Osteocyte (in vitro differentiated cells): ENCODE results near the gene CLCA2. TPM values are rescaled to one million over a fixed set of nuclear protein-coding genes. Genes with fewer than 3 reads are reported as not detected.

Experiments
- DNase-seq: peaks from one replicate; pipeline ENCODE4 v3.0.0; 2021; ENCODE audit warnings: mixed read lengths; ENCODE audit not compliant: unreplicated experiment; ENCODE audit errors: extremely low spot score
- H3K27ac Mint-ChIP-seq: one replicate; pipeline ENCODE4 v1.8.0; 2021; ENCODE audit warnings: mild to moderate bottlenecking, mixed read lengths; ENCODE audit not compliant: unreplicated experiment
- H3K27me3 Mint-ChIP-seq: one replicate; pipeline ENCODE4 v1.8.0; 2021; ENCODE audit warnings: mixed read lengths; ENCODE audit not compliant: unreplicated experiment
- H3K36me3 Mint-ChIP-seq: one replicate; pipeline ENCODE4 v1.8.0; 2021; ENCODE audit warnings: mixed read lengths; ENCODE audit not compliant: unreplicated experiment
- H3K4me1 Mint-ChIP-seq: one replicate; pipeline ENCODE4 v1.8.0; 2021; ENCODE audit warnings: mixed read lengths; ENCODE audit not compliant: unreplicated experiment
- H3K4me3 Mint-ChIP-seq: one replicate; pipeline ENCODE4 v1.8.0; 2021; ENCODE audit warnings: mild to moderate bottlenecking, moderate library complexity, mixed read lengths; ENCODE audit not compliant: unreplicated experiment
- H3K9me3 Mint-ChIP-seq: one replicate; pipeline ENCODE4 v1.8.0; 2021; ENCODE audit warnings: mixed read lengths; ENCODE audit not compliant: unreplicated experiment
- total RNA-seq: library from RNA; stranded (reverse); gene quantifications from 2 replicates; pipeline ENCODE4 v1.2.1, GENCODE V29; 2021
- TF ChIP-seq, protein P1 (sequence below): fragments of 200-600 bp; sonication (generic); IDR thresholded peaks from 2 replicates; pipeline ENCODE4 v1.5.0; 2021; ENCODE audit warnings: antibody characterized with exemption, mild to moderate bottlenecking, moderate library complexity

Gene CLCA2
- total RNA-seq, 1 donor from 2014 or later, result 0.13 TPM

DNA sequence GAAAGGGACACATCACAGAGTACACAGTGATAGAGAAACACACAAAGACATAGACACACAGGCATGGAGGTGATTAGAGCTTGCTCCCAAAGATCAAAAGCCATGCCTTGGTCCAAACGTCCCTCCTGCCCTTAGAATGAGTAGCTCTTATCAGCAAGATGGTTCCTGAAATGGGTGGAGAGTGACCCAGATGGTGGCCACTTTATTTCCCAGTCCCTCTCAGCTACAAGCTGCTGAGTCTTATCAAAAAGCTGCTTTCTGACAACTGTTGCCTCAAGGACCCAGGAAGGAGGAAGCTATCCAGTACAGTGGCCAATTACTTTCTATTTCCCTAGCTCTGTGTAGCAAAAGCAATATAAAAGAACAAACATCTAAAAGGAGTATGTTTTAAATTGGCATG, 37.0 kb downstream of the CLCA2 start:
- H3K27ac Mint-ChIP-seq, result no peak overlapping the region
- H3K4me1 Mint-ChIP-seq, result no peaks in the 10 kb centered on the region
- H3K36me3 Mint-ChIP-seq, result no peaks in the 10 kb centered on the region
- H3K27me3 Mint-ChIP-seq, result peaks cover 13% of the 10 kb centered on the region
- no peak overlapping the region for H3K4me3 Mint-ChIP-seq
- no peaks in the 10 kb centered on the region for H3K9me3 Mint-ChIP-seq
- TF ChIP-seq, protein P1, sequence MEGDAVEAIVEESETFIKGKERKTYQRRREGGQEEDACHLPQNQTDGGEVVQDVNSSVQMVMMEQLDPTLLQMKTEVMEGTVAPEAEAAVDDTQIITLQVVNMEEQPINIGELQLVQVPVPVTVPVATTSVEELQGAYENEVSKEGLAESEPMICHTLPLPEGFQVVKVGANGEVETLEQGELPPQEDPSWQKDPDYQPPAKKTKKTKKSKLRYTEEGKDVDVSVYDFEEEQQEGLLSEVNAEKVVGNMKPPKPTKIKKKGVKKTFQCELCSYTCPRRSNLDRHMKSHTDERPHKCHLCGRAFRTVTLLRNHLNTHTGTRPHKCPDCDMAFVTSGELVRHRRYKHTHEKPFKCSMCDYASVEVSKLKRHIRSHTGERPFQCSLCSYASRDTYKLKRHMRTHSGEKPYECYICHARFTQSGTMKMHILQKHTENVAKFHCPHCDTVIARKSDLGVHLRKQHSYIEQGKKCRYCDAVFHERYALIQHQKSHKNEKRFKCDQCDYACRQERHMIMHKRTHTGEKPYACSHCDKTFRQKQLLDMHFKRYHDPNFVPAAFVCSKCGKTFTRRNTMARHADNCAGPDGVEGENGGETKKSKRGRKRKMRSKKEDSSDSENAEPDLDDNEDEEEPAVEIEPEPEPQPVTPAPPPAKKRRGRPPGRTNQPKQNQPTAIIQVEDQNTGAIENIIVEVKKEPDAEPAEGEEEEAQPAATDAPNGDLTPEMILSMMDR, result no peak
- no peak for DNase-seq

DNA sequence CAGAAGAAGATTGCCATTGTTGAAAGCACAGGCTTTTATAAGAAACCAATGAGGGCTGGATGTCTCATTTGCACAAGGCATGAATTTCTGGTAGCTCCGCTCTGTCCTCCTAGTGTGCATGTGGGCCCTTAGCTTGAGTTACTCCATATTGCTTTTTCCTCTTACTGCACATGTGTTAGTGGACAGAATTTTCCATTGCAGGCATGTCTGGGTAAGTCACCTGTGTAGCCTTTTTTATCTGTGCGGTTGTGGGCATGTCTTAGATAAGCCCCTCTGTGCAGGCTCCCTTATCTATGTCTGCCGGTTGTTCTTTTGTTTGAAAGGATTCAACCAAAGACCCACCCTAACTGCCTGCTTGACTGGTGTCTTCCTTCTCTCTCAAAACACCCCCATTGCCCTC, 37.5 kb downstream of the CLCA2 start:
- TF ChIP-seq, protein P1, result no peak
- Mint-ChIP-seq H3K9me3 (no peaks in the 10 kb centered on the region), H3K27me3 (peaks cover 12% of the 10 kb centered on the region)

DNA sequence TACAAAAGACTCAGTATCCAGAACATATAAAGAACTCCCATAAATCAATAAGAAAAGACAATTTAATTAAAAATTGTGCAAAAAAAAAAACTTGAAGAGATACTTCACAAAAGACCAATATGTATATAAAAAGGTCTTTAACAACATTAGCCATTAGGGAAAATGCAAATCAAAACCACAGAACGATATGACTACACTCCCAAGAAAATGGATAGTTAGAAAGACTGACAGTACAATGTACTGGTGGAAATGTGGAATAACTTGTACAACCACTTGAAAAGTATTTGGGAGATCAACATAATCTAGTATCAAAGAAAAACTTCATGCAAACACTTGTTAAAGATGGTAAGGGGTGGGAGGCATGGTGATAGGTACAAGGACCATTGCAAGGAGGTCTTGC, 40.8 kb downstream of the CLCA2 start:
- no peaks in the 10 kb centered on the region for H3K27me3 Mint-ChIP-seq
- no peaks in the 10 kb centered on the region for H3K4me1 Mint-ChIP-seq
- TF ChIP-seq, protein P1, result no peak
- H3K9me3 Mint-ChIP-seq, result no peaks in the 10 kb centered on the region
- H3K27ac Mint-ChIP-seq, result no peak overlapping the region
- no peak for DNase-seq
- no peaks in the 10 kb centered on the region for H3K36me3 Mint-ChIP-seq
- H3K4me3 Mint-ChIP-seq, result no peak overlapping the region

More for the DNA sequence above, 37.5 kb downstream of the CLCA2 start:
- no peak for DNase-seq
- Mint-ChIP-seq H3K27ac (no peak overlapping the region), H3K36me3 (no peaks in the 10 kb centered on the region), H3K4me1 (no peaks in the 10 kb centered on the region), H3K4me3 (no peak overlapping the region)

DNA sequence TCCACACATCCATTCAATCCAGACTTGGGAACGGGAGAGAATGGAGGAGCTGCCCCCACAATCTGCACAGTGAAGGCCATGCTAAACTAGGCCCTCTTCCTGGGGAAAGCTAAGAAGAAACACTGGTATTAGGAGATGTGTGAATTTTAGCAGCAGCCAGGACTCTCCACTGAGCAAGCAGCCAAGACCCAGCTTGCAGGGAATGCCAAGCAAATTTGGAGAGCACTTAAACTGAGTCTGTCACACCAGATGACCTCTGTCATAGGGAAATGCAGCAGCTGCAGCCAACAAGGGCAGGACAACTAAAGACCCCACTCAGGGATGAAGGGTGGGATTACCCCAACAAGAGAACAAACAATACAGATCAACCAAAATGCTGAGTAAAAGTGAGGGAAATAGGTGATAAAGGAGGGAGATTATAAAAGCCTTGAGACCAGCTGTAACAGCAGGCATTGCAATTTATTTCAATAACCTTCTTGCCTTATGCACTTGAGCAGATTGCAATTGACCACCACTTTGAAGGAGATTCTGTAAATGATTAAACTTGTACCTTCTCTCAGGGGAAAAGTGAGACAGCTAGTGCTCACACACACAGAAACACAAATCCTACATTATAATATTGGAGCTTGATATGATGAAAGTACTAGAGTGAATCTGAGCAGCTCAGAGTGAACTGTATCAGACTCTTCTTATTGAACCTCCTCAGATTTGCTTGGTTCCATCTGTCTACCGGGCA, 42.3 kb downstream of the CLCA2 start:
- no peak for DNase-seq
- H3K4me3 Mint-ChIP-seq, result no peak overlapping the region
- H3K9me3 Mint-ChIP-seq, result peaks cover 10% of the 10 kb centered on the region
- TF ChIP-seq, protein P1, result no peak
- H3K27me3 Mint-ChIP-seq, result no peaks in the 10 kb centered on the region
- no peaks in the 10 kb centered on the region for H3K36me3 Mint-ChIP-seq
- peaks cover 3% of the 10 kb centered on the region for H3K4me1 Mint-ChIP-seq
- H3K27ac Mint-ChIP-seq, result no peak overlapping the region

DNA sequence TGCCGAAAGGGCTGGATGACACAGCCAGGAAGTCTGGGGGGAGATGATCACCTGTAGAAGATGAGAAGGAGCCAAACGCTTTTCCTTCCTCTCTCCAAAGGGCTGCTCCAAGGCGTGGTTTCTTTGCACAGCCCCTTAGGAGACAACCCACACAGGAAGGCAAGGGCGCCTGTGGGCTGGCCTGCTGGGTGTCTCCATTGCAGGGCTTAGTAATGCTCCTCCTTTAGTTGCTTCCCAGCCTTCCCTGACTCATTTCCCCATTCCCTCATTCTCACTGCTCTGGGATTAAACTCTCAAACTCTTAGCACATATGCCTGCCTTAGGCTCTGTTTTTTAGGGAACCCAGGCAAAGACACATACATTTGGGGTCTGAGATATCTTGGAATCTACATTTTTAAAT, 43.0 kb downstream of the CLCA2 start:
- DNase-seq, result no peak
- peaks cover 7% of the 10 kb centered on the region for H3K4me1 Mint-ChIP-seq

More for the DNA sequence above, 43.0 kb downstream of the CLCA2 start:
- Mint-ChIP-seq H3K27me3 (no peaks in the 10 kb centered on the region), H3K4me3 (no peak overlapping the region), H3K9me3 (peaks cover 14% of the 10 kb centered on the region), H3K36me3 (no peaks in the 10 kb centered on the region), H3K27ac (no peak overlapping the region)
- TF ChIP-seq, protein P1, result no peak
